A549 (cell line): ENCODE results near the gene SGCD.

Source experiments
- RAD21 ChIP-seq, 2 experiments: fragments of >200 bp in 1 of 2; sonication (Bioruptor Twin) in 1 of 2; formaldehyde crosslinking in 1 of 2; IDR thresholded peaks in 1 of 2; conservative IDR thresholded peaks in 1 of 2; 2 replicates in 1 of 2; 3 replicates in 1 of 2; pipeline ENCODE4 v1.6.1; 2012 to 2018; ENCODE audit warnings: inconsistent platforms in 1 of 2
- TF ChIP-seq, protein P1 (sequence below): fragments of >200 bp; sonication (Bioruptor Twin); formaldehyde crosslinking; IDR thresholded peaks from 3 replicates; pipeline ENCODE4 v1.5.1; 2016

DNA sequence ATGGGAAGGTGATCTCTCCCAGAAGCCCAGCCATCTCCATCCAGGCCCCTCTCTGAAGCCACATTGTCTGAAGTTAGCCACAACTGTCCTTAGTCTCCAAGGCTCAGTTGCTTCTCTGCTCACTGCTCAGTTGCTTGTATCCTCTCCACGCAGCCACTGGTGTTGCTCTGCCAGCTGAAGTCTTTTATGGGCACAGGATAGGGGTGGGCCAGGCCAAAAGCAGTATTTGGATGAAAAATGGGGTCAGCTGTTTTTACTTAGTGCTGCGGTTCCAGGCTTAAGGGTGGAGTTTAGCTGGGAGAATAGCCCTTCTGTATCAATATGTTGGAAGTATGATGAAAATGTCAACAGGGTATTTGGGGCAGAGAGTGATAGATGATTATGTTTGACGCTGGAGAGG lies 354.3 kb downstream of the SGCD start:
- no peak for TF ChIP-seq RAD21 (conservative IDR thresholded peaks at IDR 0.05 in 1 of 2, IDR thresholded peaks at IDR 0.05 in 1 of 2)
- TF ChIP-seq, protein P1, sequence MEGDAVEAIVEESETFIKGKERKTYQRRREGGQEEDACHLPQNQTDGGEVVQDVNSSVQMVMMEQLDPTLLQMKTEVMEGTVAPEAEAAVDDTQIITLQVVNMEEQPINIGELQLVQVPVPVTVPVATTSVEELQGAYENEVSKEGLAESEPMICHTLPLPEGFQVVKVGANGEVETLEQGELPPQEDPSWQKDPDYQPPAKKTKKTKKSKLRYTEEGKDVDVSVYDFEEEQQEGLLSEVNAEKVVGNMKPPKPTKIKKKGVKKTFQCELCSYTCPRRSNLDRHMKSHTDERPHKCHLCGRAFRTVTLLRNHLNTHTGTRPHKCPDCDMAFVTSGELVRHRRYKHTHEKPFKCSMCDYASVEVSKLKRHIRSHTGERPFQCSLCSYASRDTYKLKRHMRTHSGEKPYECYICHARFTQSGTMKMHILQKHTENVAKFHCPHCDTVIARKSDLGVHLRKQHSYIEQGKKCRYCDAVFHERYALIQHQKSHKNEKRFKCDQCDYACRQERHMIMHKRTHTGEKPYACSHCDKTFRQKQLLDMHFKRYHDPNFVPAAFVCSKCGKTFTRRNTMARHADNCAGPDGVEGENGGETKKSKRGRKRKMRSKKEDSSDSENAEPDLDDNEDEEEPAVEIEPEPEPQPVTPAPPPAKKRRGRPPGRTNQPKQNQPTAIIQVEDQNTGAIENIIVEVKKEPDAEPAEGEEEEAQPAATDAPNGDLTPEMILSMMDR: no peak
